ENCODE measurements around the gene SORCS1.

- TF ChIP-seq RAD21 (IDR thresholded peaks at IDR 0.05; ENCODE audit: low read depth) (no peak), CEBPB (IDR thresholded peaks at IDR 0.05) (no peak)
These were observed 292.3 kb downstream of the SORCS1 start for GRCh38 chr10:106872176-106872575.

All from Ishikawa (cell line).